Cardiac muscle cell (in vitro differentiated cells and primary cell): ENCODE results near the gene GALNT2. TPM values are rescaled to one million over a fixed set of nuclear protein-coding genes. Genes with fewer than 3 reads are reported as not detected.

Experiments used
- DNase-seq, 2 donors: peaks; one replicate each; pipeline versions ENCODE4 v3.0.0 to v3.0.0-alpha.2; 2010 to 2017; ENCODE audit warnings: low read depth in 1 of 2, low spot score in 1 of 2
- H3K27ac ChIP-seq: fragments of 200-600 bp; sonication (generic); 2 replicates; pipeline ENCODE4 v1.5.1; 2016
- H3K27me3 ChIP-seq: fragments of 200-600 bp; sonication (generic); 2 replicates; pipeline ENCODE4 v1.6.0; 2016; ENCODE audit warnings: control low read depth
- H3K36me3 ChIP-seq: fragments of 200-600 bp; sonication (generic); 2 replicates; pipeline ENCODE4 v1.5.1; 2016; ENCODE audit warnings: control low read depth
- H3K4me1 ChIP-seq: fragments of 200-600 bp; sonication (generic); 2 replicates; pipeline ENCODE4 v1.8.1; 2017; ENCODE audit warnings: low read depth, mild to moderate bottlenecking, mixed run types
- H3K4me3 ChIP-seq: fragments of 200-600 bp; sonication (generic); 2 replicates; pipeline ENCODE4 v1.5.1; 2016; ENCODE audit warnings: mild to moderate bottlenecking
- H3K9me3 ChIP-seq: fragments of 200-600 bp; sonication (generic); 2 replicates; pipeline ENCODE4 v1.5.1; 2017; ENCODE audit warnings: low read depth, mild to moderate bottlenecking, control low read depth
- CTCF ChIP-seq: IDR thresholded peaks from 2 replicates; pipeline ENCODE4 v1.5.1; 2012; ENCODE audit warnings: low read depth, mild to moderate bottlenecking, low read length
- polyA plus RNA-seq: library from polyadenylated mRNA; unstranded; fragments of >200 nt; fragmentation: Nextera tagmentation; extraction: Ambion mirVana; gene quantifications from 2 replicates; pipeline ENCODE4 v1.2.1, GENCODE V29; 2016
- total RNA-seq: library from RNA; depleted of rRNA; stranded (reverse); fragments of >200 nt; gene quantifications from 2 replicates; pipeline ENCODE4 v1.2.3, GENCODE V29; 2016

GALNT2 gene
- total and polyA plus RNA-seq, 2 experiments from 2014 or later: 71.4 to 92.1 TPM

- no peak overlapping the region for H3K27ac ChIP-seq
- TF ChIP-seq CTCF: no peak
- H3K27me3 ChIP-seq: no peaks in the 10 kb centered on the region
- no peaks in the 10 kb centered on the region for H3K36me3 ChIP-seq
- H3K9me3 ChIP-seq: no peaks in the 10 kb centered on the region
- no peak overlapping the region for H3K4me3 ChIP-seq
- no peak for DNase-seq
- no peaks in the 10 kb centered on the region for H3K4me1 ChIP-seq
Measured at GRCh38 chr1:230306169-230306568, 239.1 kb downstream of the GALNT2 start.

GRCh38 chr1:230307213-230307612, 240.2 kb downstream of the GALNT2 start:
- Histone ChIP-seq H3K36me3 (no peaks in the 10 kb centered on the region), H3K4me1 (no peaks in the 10 kb centered on the region), H3K27ac (no peak overlapping the region), H3K27me3 (no peaks in the 10 kb centered on the region), H3K9me3 (no peaks in the 10 kb centered on the region), H3K4me3 (no peak overlapping the region)
- no peak for TF ChIP-seq CTCF
- peak in 1 of 2 donors; percentile 46 for DNase-seq

DNA sequence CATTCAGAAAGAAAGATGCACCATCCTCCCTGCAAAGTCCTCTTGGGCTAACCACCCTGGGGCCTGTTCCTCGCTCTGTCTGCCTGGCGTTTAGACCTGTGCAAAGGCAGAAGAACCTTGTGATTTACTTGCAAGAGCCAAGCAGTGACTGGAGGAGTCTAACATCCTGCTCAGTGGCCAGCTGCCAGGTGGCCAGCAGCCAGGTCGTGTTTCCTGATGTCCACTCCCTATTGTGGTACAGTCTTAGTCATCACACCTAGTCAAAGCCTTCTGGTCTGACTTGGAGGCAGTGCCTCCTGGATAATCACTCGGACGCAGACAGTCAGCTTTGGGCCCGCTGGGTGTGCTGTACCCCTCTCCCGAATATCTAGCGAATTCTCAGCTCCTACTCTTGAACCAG, 241.0 kb downstream of the GALNT2 start:
- Histone ChIP-seq H3K36me3 (no peaks in the 10 kb centered on the region), H3K4me3 (no peak overlapping the region), H3K4me1 (no peaks in the 10 kb centered on the region), H3K9me3 (no peaks in the 10 kb centered on the region), H3K27me3 (no peaks in the 10 kb centered on the region), H3K27ac (no peak overlapping the region)
- no peak for TF ChIP-seq CTCF
- DNase-seq: peak in 1 of 2 donors; percentile 97

DNA sequence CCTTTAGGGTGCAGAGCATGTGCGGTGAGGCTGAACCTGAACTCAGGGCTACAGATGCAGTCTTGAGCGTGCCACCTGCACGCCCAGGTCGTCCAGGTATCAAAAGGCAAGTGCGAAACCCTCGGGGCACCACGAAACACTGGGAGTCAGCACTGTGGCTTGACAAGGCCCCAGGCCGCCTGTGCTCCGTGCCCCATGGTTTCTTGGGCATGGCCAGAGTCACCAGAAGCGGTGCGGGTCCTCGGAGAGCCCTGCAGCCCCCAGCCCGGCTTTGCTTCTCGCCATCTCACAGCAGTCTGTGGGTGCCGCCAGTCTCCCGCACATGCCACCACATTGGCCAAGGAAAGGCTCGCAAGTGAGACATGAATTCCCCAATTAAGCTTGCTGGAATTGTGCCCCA, 241.8 kb downstream of the GALNT2 start:
- no peak for DNase-seq
- no peak overlapping the region for H3K27ac ChIP-seq
- no peaks in the 10 kb centered on the region for H3K9me3 ChIP-seq
- H3K36me3 ChIP-seq: no peaks in the 10 kb centered on the region
- TF ChIP-seq CTCF: no peak
- no peaks in the 10 kb centered on the region for H3K4me1 ChIP-seq
- H3K27me3 ChIP-seq: no peaks in the 10 kb centered on the region
- H3K4me3 ChIP-seq: no peak overlapping the region

DNA sequence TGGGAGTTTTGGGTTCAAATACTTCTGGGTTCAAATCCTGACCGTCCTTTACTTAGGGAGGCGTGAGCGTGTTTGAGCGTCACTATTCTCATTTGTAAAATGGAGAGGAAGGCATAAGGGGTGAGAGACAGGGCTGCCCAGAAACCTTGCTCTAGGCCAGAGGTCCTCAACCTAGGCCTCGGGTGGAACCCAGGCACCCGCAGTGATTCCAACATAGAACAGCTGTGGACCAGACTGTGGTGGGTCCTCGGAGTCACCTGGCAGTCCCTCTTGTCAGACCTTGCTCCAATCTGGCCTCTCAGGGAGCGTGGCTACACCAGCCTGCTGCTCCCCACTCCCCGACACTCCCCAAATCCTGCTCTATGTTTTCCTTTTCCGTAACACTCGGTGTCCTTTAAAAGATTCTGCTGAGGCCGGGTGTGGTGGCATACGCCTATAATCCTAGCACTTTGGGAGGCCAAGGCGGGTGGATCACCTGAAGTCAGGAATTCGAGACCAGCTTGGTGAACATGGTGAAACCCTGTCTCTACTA, 242.7 kb downstream of the GALNT2 start:
- TF ChIP-seq CTCF: no peak
- Histone ChIP-seq H3K36me3 (no peaks in the 10 kb centered on the region), H3K27me3 (no peaks in the 10 kb centered on the region), H3K9me3 (no peaks in the 10 kb centered on the region), H3K4me3 (no peak overlapping the region), H3K4me1 (no peaks in the 10 kb centered on the region), H3K27ac (no peak overlapping the region)
- no peak for DNase-seq
